Measurements from ENCODE around the gene CD300C. TPM values are rescaled to one million over a fixed set of nuclear protein-coding genes. Genes with fewer than 3 reads are reported as not detected.
A peak's percentile ranks its signal among the peaks of the same experiment; 100 is the strongest.

Gene CD300C
- total and polyA plus RNA-seq, 10 of the 15 experiments (the other 5 are each of a cell fraction or from before 2014, with no cell fraction given) = 0.12 to 0.38 (median 0.23) TPM; not detected in 3

GRCh38 chr17:74512624-74513091 lies 33.3 kb downstream of the CD300C start (continued):
- TF ChIP-seq, protein P1, sequence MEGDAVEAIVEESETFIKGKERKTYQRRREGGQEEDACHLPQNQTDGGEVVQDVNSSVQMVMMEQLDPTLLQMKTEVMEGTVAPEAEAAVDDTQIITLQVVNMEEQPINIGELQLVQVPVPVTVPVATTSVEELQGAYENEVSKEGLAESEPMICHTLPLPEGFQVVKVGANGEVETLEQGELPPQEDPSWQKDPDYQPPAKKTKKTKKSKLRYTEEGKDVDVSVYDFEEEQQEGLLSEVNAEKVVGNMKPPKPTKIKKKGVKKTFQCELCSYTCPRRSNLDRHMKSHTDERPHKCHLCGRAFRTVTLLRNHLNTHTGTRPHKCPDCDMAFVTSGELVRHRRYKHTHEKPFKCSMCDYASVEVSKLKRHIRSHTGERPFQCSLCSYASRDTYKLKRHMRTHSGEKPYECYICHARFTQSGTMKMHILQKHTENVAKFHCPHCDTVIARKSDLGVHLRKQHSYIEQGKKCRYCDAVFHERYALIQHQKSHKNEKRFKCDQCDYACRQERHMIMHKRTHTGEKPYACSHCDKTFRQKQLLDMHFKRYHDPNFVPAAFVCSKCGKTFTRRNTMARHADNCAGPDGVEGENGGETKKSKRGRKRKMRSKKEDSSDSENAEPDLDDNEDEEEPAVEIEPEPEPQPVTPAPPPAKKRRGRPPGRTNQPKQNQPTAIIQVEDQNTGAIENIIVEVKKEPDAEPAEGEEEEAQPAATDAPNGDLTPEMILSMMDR (IDR thresholded peaks at IDR 0.05 in 2 of 3, conservative IDR thresholded peaks at IDR 0.05 in 1 of 3; ENCODE audit: control insufficient read depth in 2 of 3, extremely low read depth in 1 of 3, insufficient read depth in 1 of 3, low read depth in 3 of 3, low read length in 3 of 3) = no peak
- TF ChIP-seq PAX8 (IDR thresholded peaks at IDR 0.05) (no peak), TBL1XR1 (IDR thresholded peaks at IDR 0.05; ENCODE audit: low read depth, low read length) (no peak), TCF12 (IDR thresholded peaks at IDR 0.05; ENCODE audit: low read depth, low read length) (no peak), ZNF207 (IDR thresholded peaks at IDR 0.05; ENCODE audit: borderline replicate concordance) (no peak), ATF7 (IDR thresholded peaks at IDR 0.05; ENCODE audit: low read depth) (peak; percentile 66), IRF3 (IDR thresholded peaks at IDR 0.05) (no peak), SMAD5 (IDR thresholded peaks at IDR 0.05; ENCODE audit: low read depth) (no peak), MAX (IDR thresholded peaks at IDR 0.05; ENCODE audit: low read depth, low read length) (no peak), NFIC (IDR thresholded peaks at IDR 0.05; ENCODE audit: low read depth, low read length) (peak; percentile 55; the same call in 1 of the 2 replicates), RFX5 (IDR thresholded peaks at IDR 0.05; ENCODE audit: low read depth, low read length) (no peak), SREBF1 (IDR thresholded peaks at IDR 0.05; ENCODE audit: low read length) (no peak), MEF2B (IDR thresholded peaks at IDR 0.05; ENCODE audit: partially characterized antibody, poor library complexity, severe bottlenecking) (peak; percentile 69), E2F8 (IDR thresholded peaks at IDR 0.05; ENCODE audit: low read depth, partially characterized antibody) (no peak), BRCA1 (IDR thresholded peaks at IDR 0.05; ENCODE audit: low read depth, low read length) (no peak)
- TF ChIP-seq, protein P2, sequence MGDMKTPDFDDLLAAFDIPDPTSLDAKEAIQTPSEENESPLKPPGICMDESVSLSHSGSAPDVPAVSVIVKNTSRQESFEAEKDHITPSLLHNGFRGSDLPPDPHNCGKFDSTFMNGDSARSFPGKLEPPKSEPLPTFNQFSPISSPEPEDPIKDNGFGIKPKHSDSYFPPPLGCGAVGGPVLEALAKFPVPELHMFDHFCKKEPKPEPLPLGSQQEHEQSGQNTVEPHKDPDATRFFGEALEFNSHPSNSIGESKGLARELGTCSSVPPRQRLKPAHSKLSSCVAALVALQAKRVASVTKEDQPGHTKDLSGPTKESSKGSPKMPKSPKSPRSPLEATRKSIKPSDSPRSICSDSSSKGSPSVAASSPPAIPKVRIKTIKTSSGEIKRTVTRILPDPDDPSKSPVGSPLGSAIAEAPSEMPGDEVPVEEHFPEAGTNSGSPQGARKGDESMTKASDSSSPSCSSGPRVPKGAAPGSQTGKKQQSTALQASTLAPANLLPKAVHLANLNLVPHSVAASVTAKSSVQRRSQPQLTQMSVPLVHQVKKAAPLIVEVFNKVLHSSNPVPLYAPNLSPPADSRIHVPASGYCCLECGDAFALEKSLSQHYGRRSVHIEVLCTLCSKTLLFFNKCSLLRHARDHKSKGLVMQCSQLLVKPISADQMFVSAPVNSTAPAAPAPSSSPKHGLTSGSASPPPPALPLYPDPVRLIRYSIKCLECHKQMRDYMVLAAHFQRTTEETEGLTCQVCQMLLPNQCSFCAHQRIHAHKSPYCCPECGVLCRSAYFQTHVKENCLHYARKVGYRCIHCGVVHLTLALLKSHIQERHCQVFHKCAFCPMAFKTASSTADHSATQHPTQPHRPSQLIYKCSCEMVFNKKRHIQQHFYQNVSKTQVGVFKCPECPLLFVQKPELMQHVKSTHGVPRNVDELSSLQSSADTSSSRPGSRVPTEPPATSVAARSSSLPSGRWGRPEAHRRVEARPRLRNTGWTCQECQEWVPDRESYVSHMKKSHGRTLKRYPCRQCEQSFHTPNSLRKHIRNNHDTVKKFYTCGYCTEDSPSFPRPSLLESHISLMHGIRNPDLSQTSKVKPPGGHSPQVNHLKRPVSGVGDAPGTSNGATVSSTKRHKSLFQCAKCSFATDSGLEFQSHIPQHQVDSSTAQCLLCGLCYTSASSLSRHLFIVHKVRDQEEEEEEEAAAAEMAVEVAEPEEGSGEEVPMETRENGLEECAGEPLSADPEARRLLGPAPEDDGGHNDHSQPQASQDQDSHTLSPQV (IDR thresholded peaks at IDR 0.05) = no peak
- TF ChIP-seq, protein P3, sequence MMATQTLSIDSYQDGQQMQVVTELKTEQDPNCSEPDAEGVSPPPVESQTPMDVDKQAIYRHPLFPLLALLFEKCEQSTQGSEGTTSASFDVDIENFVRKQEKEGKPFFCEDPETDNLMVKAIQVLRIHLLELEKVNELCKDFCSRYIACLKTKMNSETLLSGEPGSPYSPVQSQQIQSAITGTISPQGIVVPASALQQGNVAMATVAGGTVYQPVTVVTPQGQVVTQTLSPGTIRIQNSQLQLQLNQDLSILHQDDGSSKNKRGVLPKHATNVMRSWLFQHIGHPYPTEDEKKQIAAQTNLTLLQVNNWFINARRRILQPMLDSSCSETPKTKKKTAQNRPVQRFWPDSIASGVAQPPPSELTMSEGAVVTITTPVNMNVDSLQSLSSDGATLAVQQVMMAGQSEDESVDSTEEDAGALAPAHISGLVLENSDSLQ (IDR thresholded peaks at IDR 0.05) = no peak
- TF ChIP-seq, protein P4, sequence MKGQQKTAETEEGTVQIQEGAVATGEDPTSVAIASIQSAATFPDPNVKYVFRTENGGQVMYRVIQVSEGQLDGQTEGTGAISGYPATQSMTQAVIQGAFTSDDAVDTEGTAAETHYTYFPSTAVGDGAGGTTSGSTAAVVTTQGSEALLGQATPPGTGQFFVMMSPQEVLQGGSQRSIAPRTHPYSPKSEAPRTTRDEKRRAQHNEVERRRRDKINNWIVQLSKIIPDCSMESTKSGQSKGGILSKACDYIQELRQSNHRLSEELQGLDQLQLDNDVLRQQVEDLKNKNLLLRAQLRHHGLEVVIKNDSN (IDR thresholded peaks at IDR 0.05; ENCODE audit: borderline replicate concordance, extremely low read length, insufficient read depth, low read depth, low read length) = no peak

Measured in GM12878 (cell line).